Lower leg skin (tissue), 3 donors: ENCODE results near the gene AEBP2.

Experiments used
- POLR2A ChIP-seq, 2 donors: fragments of 450-650 bp; IDR thresholded peaks; one replicate each; pipeline ENCODE4 v1.6.1; 2016 to 2017; ENCODE audit warnings: antibody characterized with exemption in 2 of 2, mild to moderate bottlenecking in 1 of 2, moderate library complexity in 1 of 2
- TF ChIP-seq, protein P1 (sequence below), 3 donors: fragments of 450-650 bp; IDR thresholded peaks; one replicate each; pipeline ENCODE4 v1.5.1; 2016; ENCODE audit warnings: antibody characterized with exemption in 3 of 3, mild to moderate bottlenecking in 3 of 3, moderate library complexity in 2 of 3

DNA sequence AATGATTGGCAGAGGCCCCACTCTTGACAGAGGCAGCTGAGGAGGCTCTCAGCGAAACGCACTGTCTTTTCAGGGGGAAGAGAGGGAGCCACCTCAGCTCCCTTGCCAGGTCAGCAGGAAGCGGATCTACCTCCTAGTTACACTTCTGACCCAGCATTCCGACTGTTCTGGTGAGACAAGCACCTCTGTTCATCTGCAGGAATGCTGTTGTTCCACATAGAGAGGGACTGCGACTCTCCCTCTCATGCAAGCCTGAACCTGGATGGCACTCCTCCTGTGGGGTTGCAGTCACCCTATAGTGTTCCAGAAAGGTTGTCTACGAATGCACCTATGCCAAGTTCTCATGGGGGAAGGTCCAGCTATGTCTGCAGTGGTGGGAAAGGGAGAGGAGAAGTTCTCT is 37.1 kb upstream of the AEBP2 start:
- TF ChIP-seq, protein P1, sequence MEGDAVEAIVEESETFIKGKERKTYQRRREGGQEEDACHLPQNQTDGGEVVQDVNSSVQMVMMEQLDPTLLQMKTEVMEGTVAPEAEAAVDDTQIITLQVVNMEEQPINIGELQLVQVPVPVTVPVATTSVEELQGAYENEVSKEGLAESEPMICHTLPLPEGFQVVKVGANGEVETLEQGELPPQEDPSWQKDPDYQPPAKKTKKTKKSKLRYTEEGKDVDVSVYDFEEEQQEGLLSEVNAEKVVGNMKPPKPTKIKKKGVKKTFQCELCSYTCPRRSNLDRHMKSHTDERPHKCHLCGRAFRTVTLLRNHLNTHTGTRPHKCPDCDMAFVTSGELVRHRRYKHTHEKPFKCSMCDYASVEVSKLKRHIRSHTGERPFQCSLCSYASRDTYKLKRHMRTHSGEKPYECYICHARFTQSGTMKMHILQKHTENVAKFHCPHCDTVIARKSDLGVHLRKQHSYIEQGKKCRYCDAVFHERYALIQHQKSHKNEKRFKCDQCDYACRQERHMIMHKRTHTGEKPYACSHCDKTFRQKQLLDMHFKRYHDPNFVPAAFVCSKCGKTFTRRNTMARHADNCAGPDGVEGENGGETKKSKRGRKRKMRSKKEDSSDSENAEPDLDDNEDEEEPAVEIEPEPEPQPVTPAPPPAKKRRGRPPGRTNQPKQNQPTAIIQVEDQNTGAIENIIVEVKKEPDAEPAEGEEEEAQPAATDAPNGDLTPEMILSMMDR (IDR thresholded peaks at IDR 0.05), result no peak
- TF ChIP-seq POLR2A (IDR thresholded peaks at IDR 0.05), result no peak
